Heart left ventricle (tissue), 16 donors: ENCODE results near the gene STX16. TPM values are rescaled to one million over a fixed set of nuclear protein-coding genes. Genes with fewer than 3 reads are reported as not detected.

Experiments used
- ATAC-seq, 4 donors: fragments of 200-7000 bp; cut with Tn5 transposase; one replicate each; pipeline ENCODE4 v1.9.1; 2020 to 2022; ENCODE audit warnings: moderate library complexity in 4 of 4, mild to moderate bottlenecking in 3 of 4, moderate number of reproducible peaks in 1 of 4
- DNase-seq, 5 donors: peaks; one replicate each; pipeline ENCODE4 v3.0.0-alpha.2; 2020
- H3K27ac ChIP-seq, 12 donors: fragments of 200-600 bp; sonication (generic) in 4 of 12; one replicate each; pipeline versions ENCODE4 v1.5.0 to v1.8.0; 2016 to 2022; ENCODE audit warnings: mild to moderate bottlenecking in 2 of 12
- H3K27me3 ChIP-seq, 9 donors: fragments of 200-600 bp; sonication (generic) in 2 of 9; one replicate each; pipeline versions ENCODE4 v1.5.1 to v1.8.0; 2016 to 2022; ENCODE audit warnings: mild to moderate bottlenecking in 3 of 9
- H3K36me3 ChIP-seq, 9 donors: fragments of 200-600 bp; sonication (generic) in 2 of 9; one replicate each; pipeline versions ENCODE4 v1.5.0 to v1.8.0; 2018 to 2022; ENCODE audit warnings: mild to moderate bottlenecking in 2 of 9
- H3K4me1 ChIP-seq, 12 donors: fragments of 200-600 bp; sonication (generic) in 4 of 12; one replicate each; pipeline versions ENCODE4 v1.5.0 to v1.8.0; 2016 to 2022; ENCODE audit warnings: mild to moderate bottlenecking in 3 of 12
- H3K4me3 ChIP-seq, 12 donors: fragments of 200-600 bp; sonication (generic) in 4 of 12; one replicate each; pipeline versions ENCODE4 v1.5.0 to v1.8.0; 2017 to 2022; ENCODE audit warnings: mild to moderate bottlenecking in 9 of 12, moderate library complexity in 4 of 12
- H3K9me3 ChIP-seq, 12 donors: fragments of 200-600 bp; sonication (generic) in 4 of 12; one replicate each; pipeline versions ENCODE4 v1.5.0 to v1.8.0; 2016 to 2022; ENCODE audit warnings: mild to moderate bottlenecking in 1 of 12
- CTCF ChIP-seq, 12 donors: fragments of 200-600 bp; sonication (generic) in 4 of 12; IDR thresholded peaks; one replicate each; pipeline versions ENCODE4 v1.5.0 to v1.8.0; 2018 to 2022; ENCODE audit warnings: antibody characterized with exemption in 12 of 12, mild to moderate bottlenecking in 5 of 12
- POLR2A ChIP-seq, 2 donors: fragments of 450-650 bp; IDR thresholded peaks; one replicate each; pipeline ENCODE4 v1.6.1; 2017; ENCODE audit warnings: antibody characterized with exemption in 2 of 2, mild to moderate bottlenecking in 2 of 2, moderate library complexity in 2 of 2
- WGBS, 4 donors: extraction: QIAGEN DNeasy Blood & Tissue Kit in 2 of 4; methylation state at CpG; one replicate each; pipeline versions ENCODE4 v1.1.5 to v1.1.7; 2013 to 2018; 5-methylcytosine and 5-hydroxymethylcytosine counted together
- intact Hi-C, 10 donors: fragments of 100-400 bp; cut with DNase I; formaldehyde crosslinking; loops; one replicate each; pipeline versions ENCODE4 v1.11.1 to v1.14.2; 2022
- polyA plus RNA-seq, 2 donors: library from polyadenylated mRNA; stranded (reverse); fragments of 200-250 nt; gene quantifications; one replicate each; pipeline ENCODE4 v1.2.3, GENCODE V29; 2013
- total RNA-seq, 9 donors: library from RNA; depleted of rRNA in 2 of 9; stranded (reverse); fragments of >200 nt in 2 of 9; fragmentation: NEBNext Ultra II Directional in 3 of 9; extraction: Animal tissue kit (Norgen Biotek cat#: 25700) in 3 of 9; gene quantifications; one replicate each; pipeline versions ENCODE4 v1.1.0 to v1.2.4, GENCODE V29; 2016 to 2023
- donor health status: ischemic (EF 13 %, LVEDD 7.1; RV severe dilation, severe dysfunction).
- donor health status: healthy with polysubstance abuse.
- donor health status: DM: no; HTN: yes; CAD: no.
- donor health status: DM: no; HTN: no; CAD: no.
- donor health status: ischemic (EF 25% LVEDD 6.9; RV normal size, moderate dysfunction).
- donor health status: ischemic (EF 25% LVEDD 5.7; RV mildly dilated, moderate dysfunction).
- donor health status: healthy.
- donor health status: DM: yes; HTN: yes; CAD: no.
- donor health status: ischemic (EF 35%, LVEDD 5.7; RV mildly dilated, moderate dysfunction).
- donor health status: nonischemic (EF 11% LVEDD 7.7; RV severe dilation, severe dysfunction).
- donor health status: DM: yes; HTN: yes; CAD: no.
- donor health status: PGD.
- donor health status: ischemic (EF 29% LVEDD 5.4; RV normal size, mild dysfunction).
- donor health status: nonischemic (EF 23%, LVEDD 6.1; RV moderate dilation, normal function).

STX16 gene
- total and polyA plus RNA-seq, 11 donors = 14.6 to 38.9 (median 25.6) TPM

GRCh38 chr20:58688840-58689239 lies 37.8 kb downstream of the STX16 start:
- 42 to 51% (median 48%) methylated on average over 6 of the region's 6 CpGs for WGBS, 4 donors

GRCh38 chr20:58690396-58691135 lies 39.5 kb downstream of the STX16 start:
- 55 to 60% (median 56%) methylated on average over 7 of the region's 7 CpGs for WGBS, 4 donors
- peak overlapping the region in 9 of 12 donors; percentile 50 to 98 (median 93) for H3K27ac ChIP-seq
- no peak overlapping the region for H3K4me3 ChIP-seq
- intact Hi-C loops = loop anchor here in 8 of 10 donors (2.0 to 10.0 kb wide), 6 partner anchors 38 to 458 kb away; partner anchors contain the start of genes STX16 (in 7 of the 8) and VAPB (in 1 of the 8)
- peaks cover 0 to 6% (median 4%) of the 10 kb centered on the region in 9 donors for H3K36me3 ChIP-seq
- peaks cover 7 to 43% (median 22%) of the 10 kb centered on the region in 12 donors for H3K4me1 ChIP-seq
- TF ChIP-seq POLR2A (IDR thresholded peaks at IDR 0.05) (no peak), CTCF (IDR thresholded peaks at IDR 0.05) (no peak)
- H3K9me3 ChIP-seq = no peaks in the 10 kb centered on the region
- no peaks in the 10 kb centered on the region for H3K27me3 ChIP-seq
- DNase-seq = peak in 1 of 5 donors; percentile 21
- peak in 3 of 4 donors; percentile 13 to 42 (median 21) for ATAC-seq

More at GRCh38 chr20:58688840-58689239, 37.8 kb downstream of the STX16 start:
- TF ChIP-seq CTCF (IDR thresholded peaks at IDR 0.05) (no peak), POLR2A (IDR thresholded peaks at IDR 0.05) (no peak)
- Histone ChIP-seq H3K9me3 (no peaks in the 10 kb centered on the region), H3K4me1 (peaks cover 6 to 33% (median 14%) of the 10 kb centered on the region in 12 donors), H3K27ac (no peak overlapping the region), H3K27me3 (no peaks in the 10 kb centered on the region), H3K4me3 (no peak overlapping the region), H3K36me3 (peaks cover 0 to 6% (median 0%) of the 10 kb centered on the region in 9 donors)
- intact Hi-C loops = no loop called here
- peak in 1 of 5 donors; percentile 22 for DNase-seq
- ATAC-seq = no peak

GRCh38 chr20:58691773-58692578 lies 40.9 kb downstream of the STX16 start:
- H3K4me1 ChIP-seq = peaks cover 7 to 43% (median 22%) of the 10 kb centered on the region in 12 donors
- no peaks in the 10 kb centered on the region for H3K27me3 ChIP-seq
- H3K4me3 ChIP-seq = peak overlapping the region in 7 of 12 donors; percentile 20 to 68 (median 33)
- intact Hi-C loops = loop anchor here in 9 of 10 donors (1.0 to 10.0 kb wide), 8 partner anchors 40 to 460 kb away; partner anchors contain the start of genes STX16 (in 9 of the 9) and VAPB (in 1 of the 9)
- no peak for TF ChIP-seq POLR2A (IDR thresholded peaks at IDR 0.05)
- TF ChIP-seq CTCF (IDR thresholded peaks at IDR 0.05) = no peak
- H3K9me3 ChIP-seq = no peaks in the 10 kb centered on the region
- peaks cover 0 to 19% (median 17%) of the 10 kb centered on the region in 9 donors for H3K36me3 ChIP-seq
- WGBS, 4 donors = 57 to 86% (median 69%) methylated on average over 13 to 31 of the region's 31 CpGs
- DNase-seq = peak; percentile 45 to 79 (median 70)
- peak overlapping the region; percentile 84 to 98 (median 92) for H3K27ac ChIP-seq
- peak; percentile 24 to 69 (median 60) for ATAC-seq
